H1 (cell line): ENCODE measurements around the gene PHACTR2. TPM values are rescaled to one million over a fixed set of nuclear protein-coding genes. Genes with fewer than 3 reads are reported as not detected.

Source experiments
- CTCF ChIA-PET: fragments of 300-600 bp; sonication (Branson Sonifier 250); formaldehyde crosslinking; loops from one replicate; lab custom pipeline; 2021; ENCODE audit not compliant: partially characterized antibody; lab: Charles Lee
- POLR2A ChIA-PET: fragments of 300-600 bp; sonication (Branson Sonifier 250); formaldehyde crosslinking; loops from one replicate; lab custom pipeline; 2021; ENCODE audit warnings: inconsistent platforms; ENCODE audit not compliant: partially characterized antibody; lab: Charles Lee
- DNase-seq, 2 experiments: peaks; one replicate each; pipeline versions ENCODE4 v3.0.0 to v3.0.0-alpha.2; 2010 to 2022; ENCODE audit warnings: low spot score in 2 of 2, low read depth in 1 of 2, mixed read lengths in 1 of 2
- FAIRE-seq: peaks from 2 replicates; lab custom pipeline; 2011; peaks lifted over from hg19 to GRCh38; lab: Jason Lieb, UNC
- H2AFZ ChIP-seq: 2 replicates; pipeline ENCODE4 v1.8.1; 2012; ENCODE audit warnings: low read length, inconsistent platforms
- H2AK5ac ChIP-seq: 2 replicates; pipeline ENCODE4 v1.6.1; 2013; ENCODE audit warnings: low read depth, low read length
- H2BK120ac ChIP-seq: replicated peaks from 2 replicates; pipeline ENCODE3; 2013; ENCODE audit warnings: low read depth, low read length, inconsistent platforms
- H2BK12ac ChIP-seq: 2 replicates; pipeline ENCODE4 v1.6.1; 2013; ENCODE audit warnings: low read depth, low read length
- H2BK15ac ChIP-seq: 2 replicates; pipeline ENCODE4 v1.6.1; 2013; ENCODE audit warnings: low read length
- H2BK20ac ChIP-seq: 2 replicates; pipeline ENCODE4 v1.6.1; 2013; ENCODE audit warnings: low read length
- H2BK5ac ChIP-seq: 2 replicates; pipeline ENCODE4 v1.6.1; 2013; ENCODE audit warnings: low read depth, low read length
- H3K14ac ChIP-seq: 2 replicates; pipeline ENCODE4 v1.6.1; 2013; ENCODE audit warnings: inconsistent platforms; ENCODE audit not compliant: insufficient read length
- H3K18ac ChIP-seq: 2 replicates; pipeline ENCODE4 v1.6.1; 2013; ENCODE audit warnings: low read length; ENCODE audit errors: extremely low read depth
- H3K23ac ChIP-seq: 2 replicates; pipeline ENCODE4 v1.6.1; 2013; ENCODE audit warnings: inconsistent platforms; ENCODE audit not compliant: insufficient read length
- H3K23me2 ChIP-seq: 2 replicates; pipeline ENCODE4 v1.6.1; 2013; ENCODE audit warnings: low read depth, low read length
- H3K27ac ChIP-seq: 2 replicates; pipeline ENCODE4 v1.6.1; 2011; ENCODE audit warnings: low read depth, low read length, inconsistent platforms
- H3K27me3 ChIP-seq, 4 experiments: replicated peaks in 1 of 4; 1 replicate in 1 of 4; 2 replicates in 3 of 4; pipeline versions ENCODE4 v1.6.1 to v1.8.1; 2011 to 2013; ENCODE audit warnings: low read length in 3 of 4, mild to moderate bottlenecking in 3 of 4, inconsistent platforms in 2 of 4, mixed read lengths in 2 of 4, moderate library complexity in 1 of 4; ENCODE audit not compliant: control insufficient read depth in 3 of 4, insufficient read depth in 3 of 4; ENCODE audit errors: extremely low read depth in 1 of 4
- H3K36me3 ChIP-seq, 4 experiments: 2 replicates each; pipeline versions ENCODE4 v1.6.1 to v1.8.1; 2011 to 2013; ENCODE audit warnings: mild to moderate bottlenecking in 4 of 4, low read length in 3 of 4, moderate library complexity in 2 of 4, control low read depth in 1 of 4, inconsistent platforms in 1 of 4; ENCODE audit not compliant: insufficient read depth in 4 of 4, control insufficient read depth in 2 of 4
- H3K4ac ChIP-seq: replicated peaks from 2 replicates; pipeline ENCODE3; 2013; ENCODE audit warnings: low read length, low read depth, mixed read lengths, inconsistent platforms; ENCODE audit not compliant: insufficient read length
- H3K4me1 ChIP-seq, 4 experiments: replicated peaks in 1 of 4; 1 replicate in 1 of 4; 2 replicates in 3 of 4; pipeline versions ENCODE4 v1.6.1 to v1.8.1; 2011 to 2013; ENCODE audit warnings: low read length in 3 of 4, inconsistent platforms in 2 of 4, mixed read lengths in 1 of 4; ENCODE audit not compliant: insufficient read depth in 4 of 4, control insufficient read depth in 3 of 4
- H3K4me2 ChIP-seq, 2 experiments: 2 replicates each; pipeline versions ENCODE4 v1.6.1 to v1.8.1; 2011 to 2013; ENCODE audit warnings: low read depth in 2 of 2, low read length in 2 of 2, control low read depth in 1 of 2, inconsistent platforms in 1 of 2, mild to moderate bottlenecking in 1 of 2; ENCODE audit not compliant: insufficient read depth in 1 of 2
- H3K4me3 ChIP-seq, 4 experiments: fragments of 200-600, 300-600 bp in 1 of 4; sonication (generic), shearing (Covaris generic), sonication (Bioruptor Twin) in 1 of 4; 2 replicates each; pipeline versions ENCODE4 v1.5.1 to v1.8.1; 2011 to 2016; ENCODE audit warnings: low read length in 4 of 4, low read depth in 3 of 4, control low read depth in 2 of 4, inconsistent platforms in 2 of 4, mild to moderate bottlenecking in 2 of 4, mixed read lengths in 1 of 4, moderate library complexity in 1 of 4; ENCODE audit not compliant: insufficient read depth in 2 of 4; ENCODE audit errors: extremely low read depth in 1 of 4
- H3K56ac ChIP-seq: replicated peaks from 2 replicates; pipeline ENCODE3; 2013; ENCODE audit warnings: low read depth, mild to moderate bottlenecking, mixed read lengths, low read length, inconsistent platforms; ENCODE audit not compliant: insufficient read length
- H3K79me1 ChIP-seq: 2 replicates; pipeline ENCODE4 v1.6.1; 2013; ENCODE audit warnings: low read depth, low read length, control low read depth
- H3K79me2 ChIP-seq, 2 experiments: 2 replicates each; pipeline versions ENCODE4 v1.6.1 to v1.8.1; 2012 to 2013; ENCODE audit warnings: low read length in 2 of 2, mild to moderate bottlenecking in 2 of 2, inconsistent platforms in 1 of 2; ENCODE audit not compliant: insufficient read depth in 2 of 2, control insufficient read depth in 1 of 2
- H3K9ac ChIP-seq, 4 experiments: replicated peaks in 1 of 4; 1 replicate in 1 of 4; 2 replicates in 3 of 4; pipeline versions ENCODE4 v1.6.1 to v1.8.1; 2011 to 2013; ENCODE audit warnings: low read depth in 3 of 4, low read length in 3 of 4, control low read depth in 2 of 4, mild to moderate bottlenecking in 2 of 4, moderate library complexity in 2 of 4, inconsistent platforms in 1 of 4; ENCODE audit errors: extremely low read depth in 1 of 4
- H3K9me3 ChIP-seq, 2 experiments: 2 replicates each; pipeline versions ENCODE4 v1.6.1 to v1.8.1; 2012 to 2013; ENCODE audit warnings: mild to moderate bottlenecking in 2 of 2, moderate library complexity in 2 of 2, control low read depth in 1 of 2, inconsistent platforms in 1 of 2, low read depth in 1 of 2, low read length in 1 of 2, mixed read lengths in 1 of 2; ENCODE audit not compliant: insufficient read depth in 2 of 2
- H4K20me1 ChIP-seq, 2 experiments: replicated peaks in 1 of 2; 2 replicates each; pipeline versions ENCODE3 to v1.8.1; 2011 to 2013; ENCODE audit warnings: inconsistent platforms in 2 of 2, low read length in 2 of 2, mild to moderate bottlenecking in 1 of 2; ENCODE audit not compliant: insufficient read depth in 2 of 2, control insufficient read depth in 1 of 2
- H4K5ac ChIP-seq: 2 replicates; pipeline ENCODE4 v1.6.1; 2013; ENCODE audit warnings: low read length, low read depth, mixed read lengths, inconsistent platforms; ENCODE audit not compliant: insufficient read length
- H4K8ac ChIP-seq: 2 replicates; pipeline ENCODE4 v1.8.0; 2013; ENCODE audit warnings: mild to moderate bottlenecking, moderate library complexity, low read length, inconsistent platforms; ENCODE audit not compliant: insufficient read depth; ENCODE audit errors: extremely low read depth
- H4K91ac ChIP-seq: replicated peaks from 2 replicates; pipeline ENCODE3; 2013; ENCODE audit warnings: low read length, mixed read lengths, inconsistent platforms; ENCODE audit not compliant: insufficient read length
- CHD1 ChIP-seq: IDR thresholded peaks from 2 replicates; pipeline ENCODE4 v1.6.1; 2012; ENCODE audit warnings: low read depth, low read length, improper control_type of control experiment
- CREB1 ChIP-seq: IDR thresholded peaks from 2 replicates; pipeline ENCODE4 v1.6.1; 2012; ENCODE audit warnings: inconsistent platforms
- CTBP2 ChIP-seq: IDR thresholded peaks from 2 replicates; pipeline ENCODE4 v1.7.0; 2011; ENCODE audit warnings: borderline replicate concordance, mild to moderate bottlenecking, moderate library complexity, mixed read lengths, low read length; ENCODE audit not compliant: insufficient read depth, insufficient read length
- EP300 ChIP-seq, 2 experiments: IDR thresholded peaks; 1 replicate in 1 of 2; 2 replicates in 1 of 2; pipeline ENCODE4 v1.6.1; 2011 to 2012; ENCODE audit warnings: low read depth in 2 of 2, low read length in 2 of 2, mild to moderate bottlenecking in 2 of 2, borderline replicate concordance in 1 of 2, inconsistent platforms in 1 of 2, moderate library complexity in 1 of 2
- GABPA ChIP-seq: IDR thresholded peaks from 2 replicates; pipeline ENCODE4 v1.6.1; 2011; ENCODE audit warnings: mild to moderate bottlenecking, low read length, moderate library complexity, borderline replicate concordance; ENCODE audit not compliant: insufficient read depth
- NANOG ChIP-seq: IDR thresholded peaks from 2 replicates; pipeline ENCODE4 v1.6.1; 2011; ENCODE audit warnings: low read length, low read depth, mild to moderate bottlenecking, inconsistent platforms; ENCODE audit not compliant: insufficient read depth, poor library complexity, severe bottlenecking
- RAD21 ChIP-seq, 2 experiments: IDR thresholded peaks in 1 of 2; conservative IDR thresholded peaks in 1 of 2; 2 replicates each; pipeline ENCODE4 v1.6.1; 2011; ENCODE audit warnings: low read depth in 2 of 2, low read length in 2 of 2, improper control_type of control experiment in 1 of 2, inconsistent platforms in 1 of 2, mild to moderate bottlenecking in 1 of 2, moderate library complexity in 1 of 2
- RNF2 ChIP-seq: fragments of 200-900, 300-1000 bp; sonication (generic); IDR thresholded peaks from 2 replicates; pipeline ENCODE4 v1.7.1; 2016; ENCODE audit warnings: borderline replicate concordance, low read depth, mild to moderate bottlenecking, antibody characterized with exemption, low read length; ENCODE audit not compliant: poor library complexity, severe bottlenecking; ENCODE audit errors: missing control alignments
- SP2 ChIP-seq: IDR thresholded peaks from 2 replicates; pipeline ENCODE4 v1.6.1; 2012; ENCODE audit warnings: mild to moderate bottlenecking, low read length, inconsistent platforms
- TAF7 ChIP-seq: optimal IDR thresholded peaks from 2 replicates; pipeline ENCODE3; 2011; ENCODE audit warnings: low read depth, mild to moderate bottlenecking, inconsistent platforms, low read length, moderate library complexity, borderline replicate concordance
- WGBS, 2 experiments: shearing (Covaris generic) in 1 of 2; methylation state at CpG; one replicate each; pipeline versions ENCODE4 v1.1.6 to v1.1.7; 2013 to 2015; ENCODE audit warnings: low lambda C conversion rate in 2 of 2, mixed read lengths in 2 of 2, inconsistent platforms in 1 of 2, low coverage in 1 of 2, missing lambda C conversion rate in 1 of 2; ENCODE audit not compliant: insufficient replicate concordance in 2 of 2, insufficient coverage in 1 of 2, insufficient read length in 1 of 2; ENCODE audit errors: extremely low coverage in 1 of 2, missing lambda C conversion rate in 1 of 2; 5-methylcytosine and 5-hydroxymethylcytosine counted together
- polyA plus RNA-seq, 7 experiments: library from polyadenylated mRNA; depleted of rRNA in 3 of 7; stranded (reverse) in 5 of 7; unstranded in 2 of 7; fragments of >200 nt in 5 of 7; fragments of 200-250 nt in 2 of 7; gene quantifications; 1 replicate in 5 of 7; 2 replicates in 1 of 7; 4 replicates in 1 of 7; pipeline versions ENCODE4 v1.2.1 to v1.2.3, GENCODE V29; 2011 to 2013; ENCODE audit warnings: missing spikeins in 2 of 7, mixed read lengths in 2 of 7
- total RNA-seq: library from RNA; stranded (reverse); fragmentation: NEBNext Ultra II Directional; extraction: Animal tissue kit (Norgen Biotek cat#: 25700); gene quantifications from 2 replicates; pipeline ENCODE4 v1.2.1, GENCODE V29; 2021

PHACTR2 gene
- total and polyA plus RNA-seq, 2 of the 8 experiments (the other 6 are each of a cell fraction or from before 2014, with no cell fraction given): 16.9 to 131 TPM

DNA sequence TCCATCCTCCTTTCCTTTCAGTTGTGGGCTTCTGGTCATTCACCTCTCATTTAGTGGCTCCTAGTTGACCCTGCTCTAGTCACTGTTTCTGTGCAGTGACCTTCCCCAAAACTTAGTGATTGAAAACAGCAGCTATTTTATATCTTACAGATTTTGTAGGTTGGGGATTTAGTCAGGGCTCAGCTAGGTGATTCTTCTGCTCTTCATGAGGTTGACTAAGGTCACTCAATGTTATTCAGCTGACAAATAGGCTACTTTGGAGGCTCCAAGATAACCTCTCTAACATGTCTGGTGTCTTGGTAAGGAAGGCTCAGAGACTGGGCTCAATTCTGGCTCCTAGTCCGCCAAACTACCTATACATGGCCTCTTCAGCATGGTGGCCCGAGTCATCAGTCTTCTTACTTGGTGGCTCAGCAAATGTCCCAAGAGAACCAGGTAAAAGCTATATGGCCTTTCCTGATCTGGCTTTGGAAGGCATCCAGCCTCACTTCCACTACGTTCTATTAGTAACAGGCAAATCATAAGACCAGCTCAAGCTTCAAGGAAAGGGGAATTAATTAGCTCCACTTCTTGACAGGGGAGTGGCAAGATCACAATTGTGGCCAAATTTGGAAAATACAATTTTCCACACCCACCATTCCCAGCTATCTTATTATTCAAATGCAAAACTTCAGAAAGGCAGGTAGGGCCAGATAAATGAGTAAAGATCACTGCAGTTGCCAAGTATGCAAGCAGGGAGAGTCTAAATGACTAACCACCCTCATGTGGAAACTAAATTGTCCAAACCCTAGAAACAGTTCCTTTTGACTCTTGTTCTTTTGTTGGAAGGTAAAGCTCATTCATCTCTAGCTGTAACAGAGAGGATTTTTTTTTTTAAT is 114.9 kb downstream of the PHACTR2 start:
- FAIRE-seq (no peak), DNase-seq (no peak)
- H3K4me2 ChIP-seq: no peak overlapping the region
- no peak overlapping the region for H4K8ac ChIP-seq
- H4K20me1 ChIP-seq: no peaks in the 10 kb centered on the region
- no peak overlapping the region for H2BK120ac ChIP-seq
- H3K23me2 ChIP-seq: no peaks in the 10 kb centered on the region
- peaks cover 0 to 3% of the 10 kb centered on the region in 2 experiments; a peak in 1 of 4 replicates for H3K9me3 ChIP-seq
- 94% methylated on average over 3 of the region's 3 CpGs; no CpG with 5 or more reads in 1 of the 2 experiments for WGBS, 2 experiments
- H2AK5ac ChIP-seq: no peak overlapping the region
- no peaks in the 10 kb centered on the region for H3K4me1 ChIP-seq
- no peak overlapping the region for H2BK5ac ChIP-seq
- no peak overlapping the region for H2BK15ac ChIP-seq
- H3K27ac ChIP-seq: no peak overlapping the region
- no peaks in the 10 kb centered on the region for H3K27me3 ChIP-seq
- no peaks in the 10 kb centered on the region for H3K79me1 ChIP-seq
- no peak overlapping the region for H3K56ac ChIP-seq
- peaks cover 2 to 46% (median 27%) of the 10 kb centered on the region in 4 experiments; a peak in 6 of 8 replicates for H3K36me3 ChIP-seq
- H3K23ac ChIP-seq: no peak overlapping the region
- H3K4me3 ChIP-seq: no peak overlapping the region
- no peak overlapping the region for H3K9ac ChIP-seq
- no peak overlapping the region for H2BK20ac ChIP-seq
- no peak overlapping the region for H2AFZ ChIP-seq
- H3K14ac ChIP-seq: no peak overlapping the region
- ChIA-PET POLR2A (interaction anchor here (1.4 kb wide), 1 partner anchor 11 kb away, joined by 4 read pairs; no protein-coding TSS in a partner anchor), CTCF (interaction anchor here (1.3 to 1.9 kb wide), 2 partner anchors 148 to 149 kb away, joined by 3 to 5 read pairs; no protein-coding TSS in a partner anchor)
- H2BK12ac ChIP-seq: no peak overlapping the region
- H3K18ac ChIP-seq: no peak overlapping the region
- H3K79me2 ChIP-seq: no peaks in the 10 kb centered on the region; a peak in 1 of 4 replicates
- H4K5ac ChIP-seq: no peak overlapping the region
- H4K91ac ChIP-seq: no peak overlapping the region
- no peak overlapping the region for H3K4ac ChIP-seq
- TF ChIP-seq EP300 (IDR thresholded peaks at IDR 0.05; ENCODE audit: borderline replicate concordance in 1 of 2, low read depth in 2 of 2, low read length in 2 of 2) (no peak), GABPA (no peak), CTBP2 (no peak), RNF2 (no peak), TAF7 (no peak), RAD21 (IDR thresholded peaks at IDR 0.05 in 1 of 2, conservative IDR thresholded peaks at IDR 0.05 in 1 of 2; ENCODE audit: low read depth in 2 of 2, low read length in 2 of 2) (no peak), CHD1 (no peak), SP2 (no peak), NANOG (no peak), CREB1 (no peak)
